Activated T-helper 1 cell treated with Interleukin-2 at 50 U/mL for 16 hours (primary cell): Measurements from ENCODE around the gene LIN7C.
"Not testable (repeated sequence)": the region's sequence is repeated elsewhere in the genome, so short reads cannot be mapped to it uniquely, and the experiment has no call there.

ENCODE experiments used
- DNase-seq: peaks from one replicate; pipeline ENCODE4 v3.0.0-alpha.2; 2020; ENCODE audit warnings: low read depth

Gene LIN7C

DNA sequence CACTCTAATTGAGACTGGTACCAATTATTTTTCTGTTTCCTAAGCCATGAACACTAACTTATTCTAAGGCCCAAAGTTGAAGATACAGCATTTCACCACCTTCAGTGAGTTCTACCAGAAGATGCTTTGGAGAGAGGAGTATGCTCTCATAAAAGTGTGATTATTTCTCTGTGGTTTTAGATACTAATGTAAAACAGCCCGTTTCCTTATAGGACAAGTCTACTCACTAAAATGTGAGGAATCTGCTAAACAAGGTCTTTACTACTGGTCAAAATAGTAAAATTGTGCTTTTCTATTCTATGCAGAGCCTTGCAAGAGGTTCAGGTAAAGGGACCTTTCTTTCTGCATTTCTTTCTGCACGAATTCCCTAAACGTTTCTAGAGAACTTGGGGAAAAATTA lies 36.4 kb downstream of the LIN7C start:
- no peak for DNase-seq

GRCh38 chr11:27468995-27469695 lies 37.4 kb downstream of the LIN7C start:
- DNase-seq, result no peak

DNA sequence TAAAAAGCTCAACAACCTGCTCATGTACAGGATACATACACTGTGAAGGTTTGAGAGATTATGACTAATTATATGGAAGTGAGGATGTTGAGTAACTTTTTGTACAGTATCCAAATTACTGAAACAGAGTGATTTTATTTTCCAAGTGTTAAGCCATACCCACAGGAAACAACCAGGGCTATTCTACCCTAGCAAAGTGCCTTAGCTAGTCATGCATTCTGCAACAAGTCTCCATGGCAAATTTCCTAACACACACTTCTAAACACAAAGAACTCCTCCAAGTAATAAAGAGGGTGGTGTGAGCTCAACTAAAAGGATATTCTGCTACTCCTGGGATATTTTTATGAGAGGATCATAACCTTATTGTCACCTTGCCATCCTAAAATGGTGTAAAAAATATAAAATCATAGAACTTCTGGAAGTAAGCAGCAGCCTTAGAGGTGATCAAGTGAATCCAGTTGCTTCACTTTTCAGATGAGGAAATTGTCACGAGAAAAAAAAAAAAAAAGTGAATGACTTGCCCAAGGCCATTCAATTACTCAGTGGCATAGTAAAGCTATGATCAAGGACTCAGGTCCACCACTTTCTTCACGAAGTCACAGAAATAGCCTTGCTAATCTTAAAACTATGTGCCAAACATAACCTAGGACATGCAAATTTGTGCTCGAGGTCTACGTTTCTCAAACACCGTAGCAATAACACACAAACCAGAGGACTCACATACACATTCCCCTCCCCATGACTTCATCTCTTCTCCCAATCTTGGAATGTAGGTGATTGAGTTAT lies 38.2 kb downstream of the LIN7C start:
- DNase-seq, result no peak

DNA sequence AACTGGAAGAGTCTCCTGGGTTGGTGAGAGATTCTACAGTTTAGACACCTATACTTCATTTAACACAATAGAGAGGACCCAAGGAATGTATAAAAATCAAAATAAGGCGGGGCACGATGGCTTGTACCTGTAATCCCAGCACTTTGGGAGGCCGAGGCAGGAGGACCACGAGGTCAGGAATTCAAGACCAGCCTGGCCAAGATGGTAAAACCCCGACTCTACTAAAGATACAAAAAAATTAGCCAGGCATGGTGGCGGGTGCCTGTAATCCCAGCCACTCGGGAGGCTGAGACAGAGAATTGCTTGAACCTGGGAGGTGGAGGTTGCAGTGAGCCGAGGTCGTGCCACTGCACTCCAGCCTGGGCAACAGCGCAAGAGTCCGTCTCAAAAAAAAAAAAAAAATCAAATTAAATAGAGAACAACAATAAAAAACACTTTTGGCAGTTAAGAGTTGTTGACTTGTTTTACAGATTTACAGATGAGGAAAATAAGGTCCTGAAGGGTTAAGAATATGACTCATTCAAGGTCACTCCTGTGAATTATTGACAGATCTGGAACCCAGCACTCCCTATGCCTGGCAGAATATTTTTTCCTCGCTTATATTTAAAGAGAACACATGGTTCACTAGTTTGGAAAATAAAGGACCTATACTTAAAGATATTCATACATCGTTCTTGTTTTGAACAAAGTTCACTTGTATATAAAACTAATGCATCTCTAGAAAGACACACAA lies 39.2 kb downstream of the LIN7C start:
- no peak for DNase-seq

- no peak for DNase-seq
Measured at GRCh38 chr11:27466363-27466762, 40.2 kb downstream of the LIN7C start.

- DNase-seq, result no peak
Measured at GRCh38 chr11:27465629-27466028, 40.9 kb downstream of the LIN7C start.

DNA sequence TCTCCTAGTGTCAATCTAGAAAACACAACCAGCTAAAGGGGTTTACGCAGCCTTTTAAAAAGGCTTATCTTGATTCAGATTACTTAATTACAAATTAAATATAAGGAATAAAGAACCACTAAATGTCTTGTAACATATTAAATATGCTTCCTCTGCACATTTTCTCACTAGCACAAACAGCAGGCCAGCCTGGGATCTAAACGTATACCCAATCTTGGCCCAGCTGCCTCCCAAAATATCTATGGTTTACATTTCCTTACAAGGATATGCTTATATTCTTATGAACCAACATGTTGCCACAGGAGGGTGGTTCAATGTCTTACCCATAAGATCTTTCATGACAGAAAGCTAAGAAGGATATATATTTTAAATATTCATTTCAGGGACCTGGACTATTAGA lies 41.7 kb downstream of the LIN7C start:
- no peak for DNase-seq

DNA sequence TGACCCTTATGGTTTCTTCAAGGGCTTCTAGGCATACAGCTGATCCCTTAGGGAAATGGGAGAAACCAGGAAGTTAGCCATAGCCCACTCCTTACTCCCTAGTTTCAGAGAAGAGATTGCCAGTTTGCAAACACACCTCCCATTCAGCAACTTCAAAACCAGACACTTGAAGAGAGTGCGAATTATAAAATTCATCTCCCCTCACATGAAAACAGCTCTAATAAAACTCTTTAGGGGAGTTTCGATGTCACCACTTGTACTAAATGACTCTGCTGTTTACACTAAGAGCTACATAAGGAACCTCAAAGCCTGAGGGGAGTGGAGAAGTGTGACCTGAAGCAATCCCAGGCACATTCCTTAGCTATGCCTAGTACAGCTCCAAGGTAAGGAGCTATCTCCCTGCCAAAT lies 42.3 kb downstream of the LIN7C start:
- no peak for DNase-seq

DNA sequence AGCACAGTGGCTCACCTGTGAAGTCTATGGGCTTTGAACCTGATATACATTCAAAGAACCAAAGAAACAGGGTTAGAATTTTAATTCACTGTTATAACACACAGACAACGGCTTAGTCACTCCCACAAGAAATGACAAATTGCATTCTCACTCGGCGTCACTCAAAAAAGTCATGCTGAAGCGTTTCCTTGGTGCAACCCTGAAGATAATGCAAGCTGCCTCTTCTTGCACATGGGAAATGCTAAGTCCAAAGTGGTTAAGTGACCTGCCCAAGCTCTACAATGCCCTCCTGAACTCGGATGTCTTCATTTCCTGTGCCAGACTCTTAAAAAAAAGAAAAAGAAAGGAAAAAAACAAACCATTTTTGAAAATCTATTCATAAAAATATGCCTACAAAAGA lies 44.0 kb downstream of the LIN7C start:
- no peak for DNase-seq

- no peak for DNase-seq
Measured at GRCh38 chr11:27460158-27460978, 46.2 kb downstream of the LIN7C start.

- DNase-seq, result no peak
Measured at GRCh38 chr11:27459191-27459590, 47.4 kb downstream of the LIN7C start.

DNA sequence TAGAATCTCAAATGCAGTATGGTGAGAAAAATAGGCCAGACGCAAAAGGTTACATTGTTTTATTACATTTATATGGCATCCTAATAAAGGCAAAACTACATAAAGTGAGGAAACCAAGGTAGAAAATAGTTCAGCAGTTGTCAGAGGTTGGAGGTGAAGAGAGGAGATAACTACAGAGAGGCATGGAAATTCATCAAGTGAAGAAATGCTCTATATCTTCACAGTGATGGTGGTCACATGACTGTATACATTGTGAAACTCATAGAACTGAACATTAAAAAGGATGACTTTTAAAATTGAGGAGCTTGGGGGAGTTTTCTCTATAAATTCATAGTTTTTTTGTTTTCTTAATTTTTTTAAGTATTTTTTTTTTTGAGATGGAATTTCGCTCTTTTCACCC lies 48.4 kb downstream of the LIN7C start:
- DNase-seq, result no peak

GRCh38 chr11:27456795-27457329 lies 49.7 kb downstream of the LIN7C start:
- DNase-seq, result no peak

- DNase-seq, result no peak
Measured at GRCh38 chr11:27456140-27456794, 50.3 kb downstream of the LIN7C start.

DNA sequence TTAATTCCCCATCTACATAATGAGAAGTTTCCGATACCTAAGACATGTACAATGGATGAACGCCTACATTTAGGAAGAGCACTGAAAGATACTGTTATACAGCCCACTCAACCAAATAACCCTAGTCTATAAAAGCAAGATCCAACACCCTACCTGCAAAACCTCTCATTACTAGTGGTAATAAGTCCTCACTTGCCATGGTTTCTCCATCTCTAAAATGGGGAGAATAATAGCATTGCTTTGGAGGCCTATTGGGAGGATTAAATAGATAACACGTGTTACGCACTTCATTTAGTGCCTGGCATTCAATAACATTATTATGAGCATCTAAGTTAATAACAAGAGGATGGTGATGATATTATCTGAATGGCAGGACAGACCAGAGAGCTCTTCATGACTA lies 50.9 kb downstream of the LIN7C start:
- no peak for DNase-seq

DNA sequence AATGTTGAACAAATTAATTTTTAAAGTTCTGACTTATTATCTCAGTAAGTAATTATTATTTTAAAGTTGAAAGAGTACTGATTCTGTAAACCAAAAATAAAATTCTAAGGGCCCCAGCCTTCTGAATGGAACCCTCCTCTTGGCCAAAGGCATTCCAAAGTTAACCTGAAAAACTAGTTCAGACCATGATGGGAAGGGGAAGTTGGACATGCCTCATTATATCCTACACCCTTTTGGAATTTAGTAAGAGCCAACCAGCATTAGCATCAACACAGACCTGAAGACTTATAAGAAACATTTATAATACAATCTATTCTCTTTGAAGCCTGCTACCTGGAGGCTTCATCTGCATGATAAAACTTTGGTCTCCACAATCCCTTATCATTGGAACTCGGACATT lies 52.9 kb downstream of the LIN7C start:
- DNase-seq, result no peak

- no peak for DNase-seq
Measured at GRCh38 chr11:27452147-27452546, 54.4 kb downstream of the LIN7C start.

GRCh38 chr11:27451244-27451965 lies 55.2 kb downstream of the LIN7C start:
- no peak for DNase-seq

GRCh38 chr11:27448184-27448540 lies 58.4 kb downstream of the LIN7C start:
- DNase-seq, result not testable (repeated sequence)

GRCh38 chr11:27447288-27448183 lies 59.0 kb downstream of the LIN7C start:
- DNase-seq, result no peak
